Fibroblast of lung (primary cell): ENCODE measurements around the gene SLC7A5.
A peak's percentile ranks its signal among the peaks of the same experiment; 100 is the strongest.

Experiments used
- EZH2 ChIP-seq: IDR thresholded peaks from 2 replicates; pipeline ENCODE4 v1.5.1; 2012; ENCODE audit warnings: low read length, control low read depth, mild to moderate bottlenecking; ENCODE audit errors: missing control alignments
- TF ChIP-seq, protein P1 (sequence below), 2 donors: IDR thresholded peaks in 1 of 2; conservative IDR thresholded peaks in 1 of 2; 1 replicate in 1 of 2; 2 replicates in 1 of 2; pipeline ENCODE4 v1.5.1; 2011 to 2012; ENCODE audit warnings: low read length in 2 of 2, control low read depth in 1 of 2, inconsistent platforms in 1 of 2, low read depth in 1 of 2, mild to moderate bottlenecking in 1 of 2

DNA sequence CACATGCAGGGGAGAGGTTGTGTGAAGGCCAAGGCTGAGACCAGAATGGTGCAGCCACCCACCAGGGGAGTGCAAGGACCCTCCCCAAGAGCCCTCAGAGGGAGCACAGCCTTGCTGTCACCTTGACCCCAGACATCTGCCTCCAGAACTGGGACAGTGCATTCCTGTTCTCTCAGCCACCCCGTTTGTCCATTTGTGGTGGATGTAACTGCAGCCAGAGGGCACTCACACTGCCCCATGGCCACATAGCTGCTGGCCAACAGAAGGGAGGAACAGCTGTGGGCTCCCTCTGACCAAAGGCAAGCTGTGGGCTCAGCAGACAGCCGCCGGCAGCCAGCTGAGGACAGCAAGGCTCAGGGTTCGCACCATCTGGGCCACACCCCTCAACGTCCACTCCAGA, 53.7 kb downstream of the SLC7A5 start:
- TF ChIP-seq, protein P1, sequence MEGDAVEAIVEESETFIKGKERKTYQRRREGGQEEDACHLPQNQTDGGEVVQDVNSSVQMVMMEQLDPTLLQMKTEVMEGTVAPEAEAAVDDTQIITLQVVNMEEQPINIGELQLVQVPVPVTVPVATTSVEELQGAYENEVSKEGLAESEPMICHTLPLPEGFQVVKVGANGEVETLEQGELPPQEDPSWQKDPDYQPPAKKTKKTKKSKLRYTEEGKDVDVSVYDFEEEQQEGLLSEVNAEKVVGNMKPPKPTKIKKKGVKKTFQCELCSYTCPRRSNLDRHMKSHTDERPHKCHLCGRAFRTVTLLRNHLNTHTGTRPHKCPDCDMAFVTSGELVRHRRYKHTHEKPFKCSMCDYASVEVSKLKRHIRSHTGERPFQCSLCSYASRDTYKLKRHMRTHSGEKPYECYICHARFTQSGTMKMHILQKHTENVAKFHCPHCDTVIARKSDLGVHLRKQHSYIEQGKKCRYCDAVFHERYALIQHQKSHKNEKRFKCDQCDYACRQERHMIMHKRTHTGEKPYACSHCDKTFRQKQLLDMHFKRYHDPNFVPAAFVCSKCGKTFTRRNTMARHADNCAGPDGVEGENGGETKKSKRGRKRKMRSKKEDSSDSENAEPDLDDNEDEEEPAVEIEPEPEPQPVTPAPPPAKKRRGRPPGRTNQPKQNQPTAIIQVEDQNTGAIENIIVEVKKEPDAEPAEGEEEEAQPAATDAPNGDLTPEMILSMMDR (conservative IDR thresholded peaks at IDR 0.05 in 1 of 2, IDR thresholded peaks at IDR 0.05 in 1 of 2; ENCODE audit: low read depth in 1 of 2, low read length in 2 of 2) = peak in 1 of 2 donors; percentile 17
- no peak for TF ChIP-seq EZH2
